AG09319 (cell line): ENCODE results near the gene TULP4.

Source experiments
- DNase-seq: peaks from one replicate; pipeline ENCODE4 v3.0.0-alpha.2; 2010; ENCODE audit warnings: low read depth; ENCODE audit errors: extremely low read depth
- TF ChIP-seq, protein P1 (sequence below): IDR thresholded peaks from 2 replicates; pipeline ENCODE4 v1.5.1; 2011; ENCODE audit warnings: low read depth, mild to moderate bottlenecking, inconsistent platforms, low read length, moderate library complexity

The TULP4 gene

DNA sequence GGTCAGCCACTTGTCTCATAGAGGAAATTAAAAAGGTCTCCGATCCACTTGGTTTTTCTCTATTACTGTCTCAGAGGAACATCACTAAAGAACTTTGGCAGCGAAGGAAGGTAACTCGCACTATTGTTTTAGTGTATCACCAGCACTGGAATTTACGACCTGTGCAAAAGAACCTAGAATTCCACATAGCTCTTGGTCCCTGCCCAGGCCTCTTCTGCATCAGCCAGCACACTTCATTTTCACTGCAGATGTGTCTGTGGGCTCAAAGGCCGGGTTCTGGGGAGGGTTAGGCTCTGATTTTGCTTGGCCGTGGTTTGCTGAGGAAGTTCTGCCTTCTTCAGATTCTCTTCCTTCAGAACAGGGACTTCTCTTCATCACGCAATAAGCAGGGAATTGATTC lies 144.9 kb downstream of the TULP4 start:
- TF ChIP-seq, protein P1, sequence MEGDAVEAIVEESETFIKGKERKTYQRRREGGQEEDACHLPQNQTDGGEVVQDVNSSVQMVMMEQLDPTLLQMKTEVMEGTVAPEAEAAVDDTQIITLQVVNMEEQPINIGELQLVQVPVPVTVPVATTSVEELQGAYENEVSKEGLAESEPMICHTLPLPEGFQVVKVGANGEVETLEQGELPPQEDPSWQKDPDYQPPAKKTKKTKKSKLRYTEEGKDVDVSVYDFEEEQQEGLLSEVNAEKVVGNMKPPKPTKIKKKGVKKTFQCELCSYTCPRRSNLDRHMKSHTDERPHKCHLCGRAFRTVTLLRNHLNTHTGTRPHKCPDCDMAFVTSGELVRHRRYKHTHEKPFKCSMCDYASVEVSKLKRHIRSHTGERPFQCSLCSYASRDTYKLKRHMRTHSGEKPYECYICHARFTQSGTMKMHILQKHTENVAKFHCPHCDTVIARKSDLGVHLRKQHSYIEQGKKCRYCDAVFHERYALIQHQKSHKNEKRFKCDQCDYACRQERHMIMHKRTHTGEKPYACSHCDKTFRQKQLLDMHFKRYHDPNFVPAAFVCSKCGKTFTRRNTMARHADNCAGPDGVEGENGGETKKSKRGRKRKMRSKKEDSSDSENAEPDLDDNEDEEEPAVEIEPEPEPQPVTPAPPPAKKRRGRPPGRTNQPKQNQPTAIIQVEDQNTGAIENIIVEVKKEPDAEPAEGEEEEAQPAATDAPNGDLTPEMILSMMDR = no peak

DNA sequence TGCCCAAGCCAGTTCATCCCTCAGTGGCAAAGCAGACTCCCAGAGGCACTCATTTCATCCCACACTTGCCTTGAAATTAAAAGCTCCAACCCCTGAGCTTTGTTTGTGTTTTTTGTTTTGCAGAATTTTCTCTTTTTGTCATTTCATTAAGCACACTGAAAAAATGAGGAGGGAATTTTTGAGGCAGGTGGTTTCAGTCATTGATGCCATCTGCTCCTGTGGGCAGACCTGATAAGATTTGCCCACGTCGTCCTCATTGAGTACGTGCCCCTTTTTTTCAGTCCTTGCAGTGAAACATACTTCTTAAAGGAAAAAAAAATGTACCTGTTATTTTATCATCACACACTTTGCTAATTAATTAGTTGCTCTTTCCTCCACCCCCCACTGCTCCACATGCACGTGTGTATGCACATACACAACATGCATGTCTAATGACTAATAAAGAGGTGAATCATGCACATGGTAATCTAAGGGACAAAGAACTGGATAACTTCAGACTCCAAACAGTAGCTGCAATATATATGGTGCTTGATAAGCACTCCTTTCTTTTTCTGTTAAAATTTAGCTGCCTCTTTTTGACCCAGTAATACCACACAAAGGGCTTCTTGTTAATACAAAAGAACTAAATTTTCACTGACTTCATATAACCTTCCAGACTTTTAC lies 145.5 kb downstream of the TULP4 start:
- no peak for DNase-seq
- TF ChIP-seq, protein P1 = no peak

More for the DNA sequence above, 144.9 kb downstream of the TULP4 start:
- no peak for DNase-seq

DNA sequence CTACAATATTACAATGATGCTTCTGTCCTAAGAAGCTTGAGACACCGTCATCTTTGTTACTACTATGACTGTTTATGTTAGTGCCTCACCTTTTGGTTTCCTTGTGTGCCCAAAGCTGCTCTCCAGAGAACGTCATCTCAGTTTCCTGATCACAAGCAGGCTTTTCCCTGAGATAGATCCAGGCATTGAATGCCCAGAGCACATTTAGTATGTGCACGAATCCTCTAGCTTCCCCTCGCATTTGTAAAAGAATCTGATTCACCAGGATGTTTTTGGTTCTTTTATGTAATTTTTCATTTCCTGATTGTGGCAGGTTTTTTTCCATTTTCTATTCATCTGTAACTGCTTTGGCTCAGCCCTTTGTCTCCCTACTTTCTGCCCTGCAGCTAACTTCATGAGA lies 147.5 kb downstream of the TULP4 start:
- TF ChIP-seq, protein P1 = no peak
- no peak for DNase-seq

- DNase-seq = peak; percentile 78
- TF ChIP-seq, protein P1 = no peak
Observed at GRCh38 chr6:158460602-158461169, 148.4 kb downstream of the TULP4 start.

- TF ChIP-seq, protein P1 = no peak
- no peak for DNase-seq
Observed at GRCh38 chr6:158461954-158462353, 149.7 kb downstream of the TULP4 start.

DNA sequence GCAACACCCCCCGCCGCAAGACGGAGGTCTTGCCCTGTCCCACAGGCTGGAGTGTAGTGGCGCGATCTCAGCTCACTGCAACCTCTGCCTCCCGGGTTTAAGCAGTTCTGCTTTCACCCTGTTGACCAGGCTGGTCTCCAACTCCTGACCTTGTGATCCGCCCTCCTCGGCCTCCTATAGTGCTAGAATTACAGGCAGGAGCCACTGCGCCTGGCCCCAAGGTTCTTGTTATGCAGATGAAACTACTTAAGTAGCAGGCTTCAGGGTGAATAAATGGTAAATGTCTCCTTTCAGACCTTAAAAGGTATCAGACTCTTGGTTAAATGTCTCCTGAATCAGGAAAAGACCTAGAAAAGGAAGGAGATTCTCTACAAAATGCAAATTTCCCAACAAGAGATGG lies 152.2 kb downstream of the TULP4 start:
- no peak for DNase-seq
- TF ChIP-seq, protein P1 = no peak

DNA sequence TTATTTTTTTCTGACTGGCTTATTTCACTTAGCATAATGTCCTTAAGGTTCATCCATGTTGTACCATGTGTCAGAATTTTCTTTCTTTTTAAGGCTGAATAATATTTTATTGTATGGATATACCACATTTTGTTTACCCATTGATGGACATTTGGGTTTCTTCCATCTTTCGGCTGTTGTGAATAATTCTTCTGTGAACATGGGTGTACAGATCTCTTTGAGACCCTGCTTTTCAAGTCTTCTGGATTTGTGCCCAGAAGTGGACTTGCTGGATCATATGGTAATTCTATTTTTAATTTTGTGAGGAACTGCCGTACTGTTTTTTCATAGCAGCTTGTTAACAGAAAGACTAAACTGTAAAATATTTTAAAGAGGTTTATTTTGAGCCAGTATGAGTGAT lies 153.0 kb downstream of the TULP4 start:
- TF ChIP-seq, protein P1 = no peak
- no peak for DNase-seq
